ACC112 (cell line): ENCODE results near the gene CEBPA.

Experiments used
- H2AFZ ChIP-seq: fragments of 200-600 bp; sonication (generic); one replicate; pipeline ENCODE4 v1.6.0; 2017; ENCODE audit warnings: antibody characterized with exemption, low read length; ENCODE audit not compliant: unreplicated experiment
- H3K27ac ChIP-seq: fragments of 200-600 bp; sonication (generic); 2 replicates; pipeline ENCODE4 v1.5.1; 2014; ENCODE audit warnings: low read depth, mild to moderate bottlenecking, antibody characterized with exemption, low read length, moderate library complexity
- H3K27me3 ChIP-seq: fragments of 200-600 bp; sonication (generic); 2 replicates; pipeline ENCODE4 v1.6.1; 2014; ENCODE audit warnings: mild to moderate bottlenecking, antibody characterized with exemption, low read length, moderate library complexity, mixed read lengths; ENCODE audit not compliant: insufficient read depth
- H3K36me3 ChIP-seq: fragments of 200-600 bp; sonication (generic); 2 replicates; pipeline ENCODE4 v1.6.1; 2016; ENCODE audit warnings: mild to moderate bottlenecking, antibody characterized with exemption, low read length, moderate library complexity, mixed read lengths; ENCODE audit not compliant: insufficient read depth
- H3K4me1 ChIP-seq: fragments of 200-600 bp; sonication (generic); one replicate; pipeline ENCODE4 v1.6.1; 2016; ENCODE audit warnings: low read length, mixed read lengths; ENCODE audit not compliant: insufficient read depth, unreplicated experiment, control insufficient read depth
- H3K4me3 ChIP-seq: fragments of 200-600 bp; sonication (generic); 2 replicates; pipeline ENCODE4 v1.5.1; 2014; ENCODE audit warnings: mild to moderate bottlenecking, low read depth, low read length
- H3K79me2 ChIP-seq: fragments of 200-600 bp; sonication (generic); one replicate; pipeline ENCODE4 v1.6.0; 2016; ENCODE audit warnings: low read length; ENCODE audit not compliant: control insufficient read depth, unreplicated experiment, insufficient read depth

The CEBPA gene

DNA sequence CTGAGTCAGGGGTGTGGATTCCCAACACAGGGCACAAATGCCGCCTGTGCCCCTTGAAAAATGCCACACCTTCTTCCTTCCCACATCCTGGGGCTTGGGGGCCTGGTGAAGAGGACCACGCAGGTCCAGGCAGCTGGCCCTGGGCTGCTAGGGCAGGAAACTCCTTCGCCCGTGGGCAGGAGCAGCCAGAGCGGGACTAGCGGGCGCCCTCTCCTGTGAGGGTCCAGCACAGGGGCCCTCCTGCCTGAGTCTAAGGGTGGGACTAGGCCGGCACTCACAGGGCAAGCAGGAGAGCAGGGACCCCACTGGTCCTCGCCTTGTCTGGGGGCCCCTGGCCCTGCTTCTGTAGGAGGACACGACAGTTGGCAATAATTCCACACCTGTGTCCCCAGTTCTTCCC is 7.5 kb upstream of the CEBPA start:
- H3K4me3 ChIP-seq = no peak overlapping the region
- no peaks in the 10 kb centered on the region for H3K4me1 ChIP-seq
- H3K36me3 ChIP-seq = no peaks in the 10 kb centered on the region
- no peak overlapping the region for H2AFZ ChIP-seq
- no peaks in the 10 kb centered on the region for H3K79me2 ChIP-seq
- peaks cover 7% of the 10 kb centered on the region; the same call in 1 of the 2 replicates for H3K27me3 ChIP-seq
- no peak overlapping the region for H3K27ac ChIP-seq

GRCh38 chr19:33306853-33307792 is 4.8 kb upstream of the CEBPA start:
- H3K4me3 ChIP-seq = no peak overlapping the region
- H3K36me3 ChIP-seq = no peaks in the 10 kb centered on the region
- H3K27ac ChIP-seq = no peak overlapping the region
- no peaks in the 10 kb centered on the region for H3K79me2 ChIP-seq
- H3K4me1 ChIP-seq = no peaks in the 10 kb centered on the region
- peaks cover 21% of the 10 kb centered on the region for H3K27me3 ChIP-seq
- H2AFZ ChIP-seq = no peak overlapping the region

- Histone ChIP-seq H3K27me3 (peaks cover 24% of the 10 kb centered on the region), H3K36me3 (no peaks in the 10 kb centered on the region), H3K79me2 (no peaks in the 10 kb centered on the region), H3K27ac (no peak overlapping the region), H3K4me3 (no peak overlapping the region), H2AFZ (no peak overlapping the region), H3K4me1 (no peaks in the 10 kb centered on the region)
These were observed 3.9 kb upstream of the CEBPA start for GRCh38 chr19:33306191-33306590.

- H2AFZ ChIP-seq = no peak overlapping the region
- no peak overlapping the region for H3K4me3 ChIP-seq
- H3K4me1 ChIP-seq = no peaks in the 10 kb centered on the region
- H3K27me3 ChIP-seq = peaks cover 31% of the 10 kb centered on the region
- H3K36me3 ChIP-seq = no peaks in the 10 kb centered on the region
- H3K79me2 ChIP-seq = no peaks in the 10 kb centered on the region
- H3K27ac ChIP-seq = no peak overlapping the region
These were observed 2.7 kb upstream of the CEBPA start for GRCh38 chr19:33304760-33305647.

- Histone ChIP-seq H3K27ac (no peak overlapping the region), H3K79me2 (no peaks in the 10 kb centered on the region), H3K4me1 (no peaks in the 10 kb centered on the region), H3K36me3 (no peaks in the 10 kb centered on the region), H3K27me3 (peaks cover 30% of the 10 kb centered on the region), H3K4me3 (no peak overlapping the region), H2AFZ (no peak overlapping the region)
These were observed 2.0 kb upstream of the CEBPA start for GRCh38 chr19:33304371-33304759.

GRCh38 chr19:33303791-33304345 is 1.5 kb upstream of the CEBPA start:
- H3K36me3 ChIP-seq = no peaks in the 10 kb centered on the region
- H3K27ac ChIP-seq = no peak overlapping the region
- H2AFZ ChIP-seq = no peak overlapping the region
- no peaks in the 10 kb centered on the region for H3K79me2 ChIP-seq
- H3K4me3 ChIP-seq = peak overlapping the region; percentile 83
- H3K4me1 ChIP-seq = no peaks in the 10 kb centered on the region
- H3K27me3 ChIP-seq = peaks cover 30% of the 10 kb centered on the region

DNA sequence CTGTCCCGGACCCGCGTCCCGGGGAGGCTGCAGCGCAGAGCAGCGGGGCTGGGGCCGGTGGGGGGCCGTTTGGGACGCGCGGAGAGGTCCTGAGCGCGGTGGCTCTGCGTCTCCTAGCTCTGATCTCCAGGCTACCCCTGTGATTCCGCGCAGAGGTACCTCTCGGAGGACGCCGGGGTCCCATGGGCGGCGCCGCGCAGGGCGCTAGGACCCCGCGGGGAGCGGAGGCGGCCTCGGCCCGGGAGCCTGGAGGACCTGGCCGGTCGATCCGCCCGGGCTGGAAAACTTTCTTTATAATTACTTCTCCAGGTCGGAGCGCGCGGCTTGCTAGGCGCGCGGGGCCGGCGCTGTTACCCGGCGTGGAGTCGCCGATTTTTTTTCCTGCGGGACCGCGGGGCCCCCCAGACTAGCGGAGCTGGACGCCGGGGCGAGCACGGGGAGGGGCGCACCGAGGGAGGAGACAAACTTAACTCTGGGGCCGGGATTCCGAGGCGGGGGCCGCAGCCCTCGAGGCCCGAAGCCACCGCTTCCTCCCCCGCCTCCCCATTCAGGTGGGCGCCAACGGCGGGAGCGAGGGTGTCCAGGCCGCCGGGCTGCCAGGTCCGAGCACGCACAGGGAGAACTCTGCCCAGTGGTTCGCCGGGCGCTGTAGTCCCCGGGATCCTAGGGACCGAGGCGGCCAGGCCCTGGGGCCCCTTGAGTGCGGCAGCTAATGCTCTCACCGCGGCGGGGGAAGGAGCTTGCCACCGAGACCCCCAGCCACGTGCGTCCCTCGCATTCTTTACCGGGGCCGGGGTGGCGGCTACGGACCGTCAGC is 848 bp upstream of the CEBPA start:
- Histone ChIP-seq H3K4me1 (no peaks in the 10 kb centered on the region), H2AFZ (peak overlapping the region; percentile 81), H3K4me3 (peak overlapping the region; percentile 83), H3K79me2 (no peaks in the 10 kb centered on the region), H3K27ac (no peak overlapping the region), H3K27me3 (peaks cover 30% of the 10 kb centered on the region), H3K36me3 (no peaks in the 10 kb centered on the region)

DNA sequence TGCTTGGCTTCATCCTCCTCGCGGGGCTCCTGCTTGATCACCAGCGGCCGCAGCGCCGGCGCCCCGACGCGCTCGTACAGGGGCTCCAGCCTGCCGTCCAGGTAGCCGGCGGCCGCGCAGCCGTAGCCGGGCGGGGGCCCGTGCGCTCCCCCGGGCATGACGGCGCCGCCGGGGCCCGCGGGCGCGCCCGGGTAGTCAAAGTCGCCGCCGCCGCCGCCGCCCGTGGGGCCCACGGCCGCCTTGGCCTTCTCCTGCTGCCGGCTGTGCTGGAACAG is 497 bp downstream of the CEBPA start:
- no peak overlapping the region for H3K27ac ChIP-seq
- no peaks in the 10 kb centered on the region for H3K36me3 ChIP-seq
- peaks cover 30% of the 10 kb centered on the region for H3K27me3 ChIP-seq
- no peak overlapping the region for H2AFZ ChIP-seq
- H3K79me2 ChIP-seq = no peaks in the 10 kb centered on the region
- no peaks in the 10 kb centered on the region for H3K4me1 ChIP-seq
- peak overlapping the region; percentile 64 for H3K4me3 ChIP-seq

DNA sequence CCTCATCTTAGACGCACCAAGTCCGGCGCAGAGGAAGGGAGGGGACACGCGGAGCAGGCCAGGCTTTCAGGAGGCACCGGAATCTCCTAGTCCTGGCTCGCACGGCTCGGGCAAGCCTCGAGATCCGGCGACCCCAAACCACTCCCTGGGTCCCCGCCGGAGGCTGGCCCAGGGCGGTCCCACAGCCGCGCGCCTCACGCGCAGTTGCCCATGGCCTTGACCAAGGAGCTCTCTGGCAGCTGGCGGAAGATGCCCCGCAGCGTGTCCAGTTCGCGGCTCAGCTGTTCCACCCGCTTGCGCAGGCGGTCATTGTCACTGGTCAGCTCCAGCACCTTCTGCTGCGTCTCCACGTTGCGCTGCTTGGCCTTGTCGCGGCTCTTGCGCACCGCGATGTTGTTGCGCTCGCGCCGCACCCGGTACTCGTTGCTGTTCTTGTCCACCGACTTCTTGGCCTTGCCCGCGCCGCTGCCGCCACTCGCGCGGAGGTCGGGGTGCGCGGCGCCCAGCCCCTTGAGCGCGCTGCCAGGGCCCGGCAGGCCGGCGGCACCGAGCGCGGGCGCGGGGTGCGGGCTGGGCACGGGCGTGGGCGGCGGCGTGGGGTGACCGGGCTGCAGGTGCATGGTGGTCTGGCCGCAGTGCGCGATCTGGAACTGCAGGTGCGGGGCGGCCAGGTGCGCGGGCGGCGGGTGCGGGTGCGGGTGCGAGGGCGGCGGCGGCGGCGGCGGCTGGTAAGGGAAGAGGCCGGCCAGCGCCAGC is 1.0 kb downstream of the CEBPA start:
- H2AFZ ChIP-seq = no peak overlapping the region
- no peaks in the 10 kb centered on the region for H3K4me1 ChIP-seq
- no peak overlapping the region for H3K27ac ChIP-seq
- no peaks in the 10 kb centered on the region for H3K36me3 ChIP-seq
- peak overlapping the region; percentile 36; the same call in 1 of the 2 replicates for H3K4me3 ChIP-seq
- peaks cover 30% of the 10 kb centered on the region for H3K27me3 ChIP-seq
- H3K79me2 ChIP-seq = no peaks in the 10 kb centered on the region

DNA sequence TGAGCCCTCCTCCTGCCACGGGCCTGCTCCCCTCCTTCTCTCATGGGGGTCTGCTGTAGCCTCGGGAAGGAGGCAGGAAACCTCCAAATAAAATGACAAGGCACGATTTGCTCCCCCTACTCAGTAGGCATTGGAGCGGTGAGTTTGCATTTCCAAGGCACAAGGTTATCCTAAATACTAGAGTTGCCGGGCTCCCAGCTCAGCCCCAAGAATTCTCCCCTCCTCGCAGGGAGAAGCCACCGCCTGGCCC is 1.5 kb downstream of the CEBPA start:
- Histone ChIP-seq H3K36me3 (no peaks in the 10 kb centered on the region), H3K4me1 (no peaks in the 10 kb centered on the region), H3K27ac (no peak overlapping the region), H3K27me3 (peaks cover 30% of the 10 kb centered on the region), H2AFZ (no peak overlapping the region), H3K4me3 (0 out of 2 replicates have a peak overlapping the region, but pooled peaks have one; percentile 36), H3K79me2 (no peaks in the 10 kb centered on the region)
